A549 (cell line): ENCODE results near the gene MYH7B. TPM values are rescaled to one million over a fixed set of nuclear protein-coding genes. Genes with fewer than 3 reads are reported as not detected.

Experiments used
- ATAC-seq, 2 experiments: fragments of 200-7000 bp in 1 of 2; fragments of >200 bp in 1 of 2; cut with Nextera tagmentation in 1 of 2; cut with Tn5 transposase in 1 of 2; 3 replicates each; pipeline versions ENCODE4 v1.8.0 to v1.9.1; 2018 to 2020; ENCODE audit warnings: mild to moderate bottlenecking in 1 of 2, moderate library complexity in 1 of 2
- CTCF ChIA-PET: fragments of 300-600 bp; sonication (Branson Sonifier 250); formaldehyde crosslinking; extraction: SDS; loops from one replicate; lab custom pipeline; 2021; ENCODE audit warnings: antibody characterized with exemption, inconsistent platforms; lab: Yijun Ruan, JAX
- POLR2A ChIA-PET: fragments of 350-600 bp; formaldehyde crosslinking; extraction: SDS; loops from one replicate; lab custom pipeline; 2021; ENCODE audit warnings: antibody characterized with exemption, inconsistent platforms; lab: Yijun Ruan, JAX
- DNase-seq, 2 experiments: peaks; one replicate each; pipeline versions ENCODE4 v3.0.0 to v3.0.0-alpha.2; 2011 to 2016; ENCODE audit warnings: low read depth in 1 of 2, low spot score in 1 of 2
- FAIRE-seq: peaks from 2 replicates; lab custom pipeline; 2011; peaks lifted over from hg19 to GRCh38; lab: Jason Lieb, UNC
- H3K27ac ChIP-seq, 2 experiments: fragments of >200 bp; sonication (Bioruptor Twin); formaldehyde crosslinking; 3 replicates each; pipeline ENCODE4 v1.5.1; 2016 to 2017
- H3K4me1 ChIP-seq: fragments of >200 bp; sonication (Bioruptor Twin); formaldehyde crosslinking; 3 replicates; pipeline ENCODE4 v1.6.1; 2016
- H3K4me2 ChIP-seq: fragments of >200 bp; sonication (Bioruptor Twin); formaldehyde crosslinking; 3 replicates; pipeline ENCODE4 v1.6.1; 2016
- H3K4me3 ChIP-seq: fragments of >200 bp; sonication (Bioruptor Twin); formaldehyde crosslinking; 3 replicates; pipeline ENCODE4 v1.5.1; 2016
- H3K9me3 ChIP-seq: fragments of >200 bp; sonication (Bioruptor Twin); formaldehyde crosslinking; 3 replicates; pipeline ENCODE4 v1.6.1; 2016
- ATOH8 ChIP-seq: fragments of 250-450 bp; sonication (Bioruptor Pico); IDR thresholded peaks from 2 replicates; pipeline ENCODE4 v1.5.0; 2020; ENCODE audit warnings: low read depth, mild to moderate bottlenecking, moderate library complexity
- BHLHE40 ChIP-seq: IDR thresholded peaks from 2 replicates; pipeline ENCODE4 v1.6.1; 2012; ENCODE audit warnings: low read depth, low read length, inconsistent platforms
- CEBPB ChIP-seq, 2 experiments: fragments of >200 bp in 1 of 2; sonication (Bioruptor Twin) in 1 of 2; formaldehyde crosslinking in 1 of 2; IDR thresholded peaks; 2 replicates each; pipeline ENCODE4 v1.6.1; 2012 to 2016
- CTCF ChIP-seq: fragments of >200 bp; sonication (Bioruptor Twin); formaldehyde crosslinking; IDR thresholded peaks from 3 replicates; pipeline ENCODE4 v1.5.1; 2016
- EHF ChIP-seq: fragments of 250-450 bp; sonication (Bioruptor Pico); IDR thresholded peaks from 2 replicates; pipeline ENCODE4 v1.5.0; 2020; ENCODE audit warnings: mild to moderate bottlenecking
- EHMT2 ChIP-seq: fragments of 200-600 bp; sonication (generic); IDR thresholded peaks from 2 replicates; pipeline ENCODE4 v1.6.1; 2016; ENCODE audit warnings: antibody characterized with exemption, low read depth, mild to moderate bottlenecking, moderate library complexity
- FOSB ChIP-seq: fragments of 250-450 bp; sonication (Bioruptor Pico); IDR thresholded peaks from 2 replicates; pipeline ENCODE4 v1.5.0; 2020; ENCODE audit warnings: mild to moderate bottlenecking, moderate library complexity
- GATA3 ChIP-seq: IDR thresholded peaks from 2 replicates; pipeline ENCODE4 v1.6.1; 2012; ENCODE audit warnings: borderline replicate concordance
- HDAC2 ChIP-seq: fragments of 200-600 bp; sonication (generic); IDR thresholded peaks from 2 replicates; pipeline ENCODE4 v1.6.1; 2016
- HES2 ChIP-seq: fragments of >200 bp; sonication (Bioruptor Twin); formaldehyde crosslinking; IDR thresholded peaks from 2 replicates; pipeline ENCODE4 v1.6.1; 2016
- HEYL ChIP-seq: fragments of 250-450 bp; sonication (Bioruptor Pico); IDR thresholded peaks from 2 replicates; pipeline ENCODE4 v1.8.0; 2021; ENCODE audit warnings: mild to moderate bottlenecking, moderate library complexity
- HOXB13 ChIP-seq: fragments of 250-450 bp; sonication (Bioruptor Pico); IDR thresholded peaks from 2 replicates; pipeline ENCODE4 v1.5.0; 2020; ENCODE audit warnings: low read depth, mild to moderate bottlenecking, moderate library complexity
- HOXB5 ChIP-seq: fragments of 250-450 bp; sonication (Bioruptor Pico); IDR thresholded peaks from 2 replicates; pipeline ENCODE4 v1.5.0; 2020; ENCODE audit warnings: mild to moderate bottlenecking, moderate library complexity
- JUN ChIP-seq, 2 experiments: fragments of >200 bp; sonication (Bioruptor Twin); formaldehyde crosslinking; IDR thresholded peaks; 2 replicates in 1 of 2; 3 replicates in 1 of 2; pipeline ENCODE4 v1.6.1; 2016 to 2017
- JUNB ChIP-seq: fragments of >200 bp; sonication (Bioruptor Twin); formaldehyde crosslinking; IDR thresholded peaks from 2 replicates; pipeline ENCODE4 v1.6.1; 2016
- KDM1A ChIP-seq: fragments of 200-600 bp; sonication (generic); IDR thresholded peaks from 2 replicates; pipeline ENCODE4 v1.6.1; 2016; ENCODE audit warnings: low read depth, mild to moderate bottlenecking
- MAX ChIP-seq: IDR thresholded peaks from 2 replicates; pipeline ENCODE4 v1.6.1; 2012
- MYC ChIP-seq: IDR thresholded peaks from 2 replicates; pipeline ENCODE4 v1.6.1; 2012; ENCODE audit warnings: mild to moderate bottlenecking, inconsistent platforms, low read length, improper control_type of control experiment, borderline replicate concordance
- NPAS2 ChIP-seq: fragments of 250-450 bp; sonication (Bioruptor Pico); IDR thresholded peaks from 2 replicates; pipeline ENCODE4 v1.8.0; 2022; ENCODE audit warnings: mild to moderate bottlenecking, moderate library complexity, borderline replicate concordance
- NR3C1 ChIP-seq: fragments of >200 bp; sonication (Bioruptor Twin); formaldehyde crosslinking; IDR thresholded peaks from 3 replicates; pipeline ENCODE4 v1.6.1; 2017
- PBX3 ChIP-seq: IDR thresholded peaks from 2 replicates; pipeline ENCODE4 v1.6.1; 2012
- PHF8 ChIP-seq: fragments of 200-600 bp; sonication (generic); IDR thresholded peaks from 2 replicates; pipeline ENCODE4 v1.6.1; 2016; ENCODE audit warnings: low read depth, mild to moderate bottlenecking, antibody characterized with exemption, moderate library complexity, borderline replicate concordance
- SMC3 ChIP-seq: fragments of >200 bp; sonication (Bioruptor Twin); formaldehyde crosslinking; IDR thresholded peaks from 3 replicates; pipeline ENCODE4 v1.6.1; 2018; ENCODE audit warnings: inconsistent platforms
- ZC3H11A ChIP-seq: fragments of 450-650 bp; IDR thresholded peaks from 2 replicates; pipeline ENCODE4 v1.6.1; 2014; ENCODE audit warnings: antibody characterized with exemption, mild to moderate bottlenecking
- ZFP36 ChIP-seq: fragments of 450-650 bp; IDR thresholded peaks from 2 replicates; pipeline ENCODE4 v1.6.1; 2014; ENCODE audit warnings: borderline replicate concordance; ENCODE audit not compliant: partially characterized antibody
- ZSCAN20 ChIP-seq: fragments of 250-450 bp; sonication (Bioruptor Pico); IDR thresholded peaks from 2 replicates; pipeline ENCODE4 v1.8.0; 2022; ENCODE audit warnings: mild to moderate bottlenecking, moderate library complexity
- WGBS: methylation state at CpG from one replicate; pipeline ENCODE4 v1.1.6; 2017; ENCODE audit errors: missing lambda C conversion rate; 5-methylcytosine and 5-hydroxymethylcytosine counted together
- polyA plus RNA-seq, 4 experiments: library from polyadenylated mRNA; depleted of rRNA in 3 of 4; stranded (reverse); fragments of >200 nt; fragmentation: RNase III in 1 of 4; extraction: RNeasy Plus Mini Kit Qiagen cat#74134 plus additional on column Dnase treatment in 1 of 4; gene quantifications; 2 replicates in 3 of 4; 3 replicates in 1 of 4; pipeline ENCODE4 v1.2.3, GENCODE V29; 2011 to 2017

The MYH7B gene
- polyA plus RNA-seq, 2 of the 4 experiments (the other 2 are of a cell fraction): 0.03 to 0.23 TPM

GRCh38 chr20:34978092-34978744 lies 22.6 kb downstream of the MYH7B start:
- ChIA-PET CTCF (interaction anchor here (0.6 to 2.5 kb wide), 6 partner anchors 11 to 143 kb away, joined by 3 to 10 read pairs (median 3); partner anchors contain the start of gene GGT7), POLR2A (no interaction called here)
- Histone ChIP-seq H3K9me3 (no peaks in the 10 kb centered on the region), H3K27ac (no peak overlapping the region), H3K4me1 (no peaks in the 10 kb centered on the region), H3K4me2 (no peak overlapping the region), H3K4me3 (no peak overlapping the region)
- TF ChIP-seq GATA3: no peak
- TF ChIP-seq NPAS2 (CRISPR knock-in tag): no peak
- TF ChIP-seq SMC3: no peak
- no peak for TF ChIP-seq NR3C1
- TF ChIP-seq KDM1A: no peak
- no peak for TF ChIP-seq HEYL
- no peak for TF ChIP-seq HOXB13 (CRISPR knock-in tag)
- no peak for TF ChIP-seq BHLHE40
- TF ChIP-seq JUN (IDR thresholded peaks at IDR 0.05): no peak
- TF ChIP-seq ZFP36: no peak
- no peak for TF ChIP-seq JUNB
- TF ChIP-seq HOXB5 (CRISPR knock-in tag): no peak
- no peak for TF ChIP-seq FOSB
- TF ChIP-seq HES2: no peak
- TF ChIP-seq CEBPB (IDR thresholded peaks at IDR 0.05): no peak
- TF ChIP-seq ZC3H11A: no peak
- TF ChIP-seq ZSCAN20 (CRISPR knock-in tag): no peak
- TF ChIP-seq PBX3: no peak
- DNase-seq (no peak), ATAC-seq (no peak), FAIRE-seq (no peak)
- WGBS: 79% methylated on average over 10 of the region's 10 CpGs

- TF ChIP-seq HES2: no peak
- no peak for TF ChIP-seq EHMT2
- TF ChIP-seq EHF (CRISPR knock-in tag): no peak
- no peak for TF ChIP-seq MYC
- TF ChIP-seq ATOH8 (CRISPR knock-in tag): no peak
- TF ChIP-seq PBX3: no peak
- TF ChIP-seq SMC3: no peak
- no peak for TF ChIP-seq HDAC2
- TF ChIP-seq MAX: no peak
- TF ChIP-seq PHF8: no peak
- no peak for TF ChIP-seq CTCF
- TF ChIP-seq, all 56 proteins: peak for 0
- peak in 1 of 2 experiments; percentile 22; a peak in 3 of 6 replicates for ATAC-seq
- CTCF ChIA-PET: interaction anchor here (1.3 to 2.5 kb wide), 3 partner anchors 9 to 105 kb away, joined by 3 to 10 read pairs (median 4); no protein-coding TSS in a partner anchor
- FAIRE-seq: no peak
- H3K4me1 ChIP-seq: 0 out of 3 replicates have a peak, but pooled peaks cover 6% of the 10 kb centered on the region
- DNase-seq: no peak
- POLR2A ChIA-PET: no interaction called here
- H3K9me3 ChIP-seq: no peaks in the 10 kb centered on the region
- WGBS: 91% methylated on average over 26 of the region's 42 CpGs
- H3K4me2 ChIP-seq: no peak overlapping the region
- no peak overlapping the region for H3K27ac ChIP-seq
- no peak overlapping the region for H3K4me3 ChIP-seq
These were observed 23.9 kb downstream of the MYH7B start for GRCh38 chr20:34979366-34980153.
